GM12874 (cell line): ENCODE data around the gene ISYNA1.

Source experiments
- CTCF ChIP-seq: IDR thresholded peaks from 2 replicates; pipeline ENCODE4 v1.5.1; 2011; ENCODE audit warnings: low read depth, mild to moderate bottlenecking, control low read depth, low read length, moderate library complexity; ENCODE audit not compliant: insufficient read depth

ISYNA1 gene

GRCh38 chr19:18456279-18456678, 18.3 kb upstream of the ISYNA1 start:
- no peak for TF ChIP-seq CTCF

- no peak for TF ChIP-seq CTCF
These were observed 15.5 kb upstream of the ISYNA1 start for GRCh38 chr19:18453269-18454024.

- TF ChIP-seq CTCF: no peak
These were observed 14.5 kb upstream of the ISYNA1 start for GRCh38 chr19:18452386-18452785.

GRCh38 chr19:18450931-18451836, 13.3 kb upstream of the ISYNA1 start:
- TF ChIP-seq CTCF: peak; percentile 99

GRCh38 chr19:18450021-18450930, 12.3 kb upstream of the ISYNA1 start:
- no peak for TF ChIP-seq CTCF

- no peak for TF ChIP-seq CTCF
These were observed 11.6 kb upstream of the ISYNA1 start for GRCh38 chr19:18449552-18449951.
